Inflammatory macrophage treated with lipopolysaccharide for 1 hour (primary cell): ENCODE data around the gene ELP1.
A peak's percentile ranks its signal among the peaks of the same experiment; 100 is the strongest.
"Not testable (repeated sequence)": the region's sequence is repeated elsewhere in the genome, so short reads cannot be mapped to it uniquely, and the experiment has no call there.

ENCODE experiments used
- DNase-seq, 2 donors: peaks; one replicate each; pipeline ENCODE4 v3.0.0-alpha.2; 2020 to 2022

The ELP1 gene

DNA sequence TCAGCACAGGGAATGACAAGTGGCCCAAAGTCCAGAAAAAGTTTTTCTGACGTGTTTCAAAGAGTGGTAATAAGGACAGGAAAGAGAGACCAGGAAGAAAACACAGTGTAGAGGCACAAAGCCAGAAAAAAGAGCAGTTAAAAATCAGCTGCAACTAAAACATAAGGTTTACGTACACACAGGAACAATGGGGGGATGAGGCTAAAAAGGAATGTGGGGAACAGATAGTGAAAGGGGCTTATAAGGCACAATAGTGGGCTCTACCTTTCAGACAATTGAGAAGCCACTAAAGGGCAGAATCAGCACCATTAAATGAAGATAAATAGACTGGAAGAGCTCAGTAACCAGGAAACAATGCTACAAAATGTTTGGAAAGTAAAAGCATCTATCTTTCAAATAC lies 5.5 kb downstream of the ELP1 start:
- no peak for DNase-seq

DNA sequence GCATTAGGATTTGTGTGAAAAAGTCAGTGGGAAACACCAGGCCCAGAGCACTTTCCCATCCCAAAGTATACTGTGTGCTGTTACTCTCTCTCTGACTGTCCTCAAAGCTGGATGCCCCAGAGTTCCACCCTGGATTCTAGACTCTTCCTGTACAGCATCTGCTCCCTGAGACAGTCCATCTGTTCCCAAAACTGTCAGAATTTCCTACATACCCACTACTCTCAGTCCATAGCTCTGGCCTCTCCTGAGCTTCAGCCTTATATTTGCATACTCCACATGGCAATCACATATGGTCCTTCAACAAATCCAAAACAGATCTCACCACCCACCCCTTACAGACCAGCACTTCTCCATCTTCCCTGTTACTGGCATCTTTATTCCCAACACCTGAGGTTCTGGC lies 9.5 kb downstream of the ELP1 start:
- no peak for DNase-seq

DNA sequence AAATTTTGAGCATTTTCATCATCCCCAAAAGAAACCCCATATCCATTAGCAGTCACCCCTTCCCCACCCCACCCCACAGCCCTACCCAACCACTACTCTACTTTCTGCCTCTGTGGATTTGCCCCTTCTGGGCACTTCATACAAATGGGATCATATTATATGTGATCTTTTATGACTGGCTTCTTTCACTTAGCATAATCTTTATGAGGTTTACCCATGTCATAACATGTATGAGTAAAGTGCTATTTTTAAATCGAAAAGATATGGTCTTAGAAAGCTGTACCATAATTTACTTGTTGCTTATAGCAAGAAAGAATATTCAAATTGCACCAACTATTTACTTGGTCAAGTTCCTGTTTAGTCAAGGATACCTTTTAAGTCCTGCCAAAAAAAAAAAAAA lies 12.7 kb downstream of the ELP1 start:
- DNase-seq = no peak

DNA sequence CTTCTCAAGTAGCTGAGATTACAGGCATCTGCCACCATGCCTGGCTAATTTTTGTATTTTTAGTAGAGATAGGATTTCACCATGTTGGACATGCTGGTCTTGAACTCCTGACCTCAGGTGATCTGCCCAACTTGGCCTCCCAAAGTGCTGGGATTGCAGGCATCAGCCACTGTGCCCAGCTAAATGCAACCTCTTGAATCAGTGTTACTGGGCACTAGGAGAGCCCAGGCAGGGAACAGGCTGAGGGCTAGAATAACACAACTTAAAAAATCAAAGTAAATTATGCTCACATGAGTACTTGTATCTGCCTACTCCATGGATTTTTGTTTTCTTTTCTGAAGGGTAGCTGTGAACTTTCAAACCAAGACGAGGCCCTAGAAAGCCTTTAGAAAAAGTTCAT lies 13.5 kb downstream of the ELP1 start:
- DNase-seq = not testable (repeated sequence)

DNA sequence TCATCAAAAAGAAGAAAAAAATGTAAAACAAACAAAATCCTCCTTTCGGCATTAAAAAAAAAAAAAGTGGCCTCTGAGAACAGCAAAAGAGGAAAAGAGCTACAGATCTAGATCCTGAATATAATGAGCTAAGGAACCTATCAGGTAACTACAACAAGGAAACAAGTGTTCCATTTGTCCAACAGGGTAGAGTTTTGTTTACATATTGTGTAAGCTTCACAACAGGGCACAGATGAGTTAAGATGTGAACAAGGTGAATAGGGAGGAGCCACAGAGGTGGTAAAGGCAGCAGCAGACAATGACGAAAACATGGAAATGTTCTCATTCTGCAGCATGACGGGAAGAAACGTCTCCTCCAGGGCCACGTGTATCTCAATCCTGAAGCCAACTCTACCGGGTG lies 14.4 kb downstream of the ELP1 start:
- DNase-seq = no peak

DNA sequence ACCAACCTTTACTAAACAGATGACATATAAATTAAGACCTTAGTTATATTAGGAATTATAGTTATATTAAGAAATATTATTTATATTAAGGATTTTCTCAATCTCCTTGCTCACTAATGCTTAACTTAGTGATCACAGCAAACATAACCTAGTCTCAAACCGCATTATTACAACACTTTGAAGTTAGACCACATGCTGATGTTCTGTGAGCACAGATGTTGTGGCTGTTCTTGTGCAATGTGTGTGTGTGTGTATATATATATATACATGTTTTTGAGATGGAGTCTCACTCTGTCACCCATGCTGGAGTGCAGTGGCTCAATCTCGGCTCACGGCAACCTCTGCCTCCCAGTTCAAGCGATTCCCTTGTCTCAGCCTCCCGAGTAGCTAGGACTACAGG lies 20.5 kb downstream of the ELP1 start:
- DNase-seq = no peak

GRCh38 chr9:108911820-108912219 lies 22.1 kb downstream of the ELP1 start:
- DNase-seq = no peak

- DNase-seq = no peak
These were observed 23.0 kb downstream of the ELP1 start for GRCh38 chr9:108910914-108911313.

DNA sequence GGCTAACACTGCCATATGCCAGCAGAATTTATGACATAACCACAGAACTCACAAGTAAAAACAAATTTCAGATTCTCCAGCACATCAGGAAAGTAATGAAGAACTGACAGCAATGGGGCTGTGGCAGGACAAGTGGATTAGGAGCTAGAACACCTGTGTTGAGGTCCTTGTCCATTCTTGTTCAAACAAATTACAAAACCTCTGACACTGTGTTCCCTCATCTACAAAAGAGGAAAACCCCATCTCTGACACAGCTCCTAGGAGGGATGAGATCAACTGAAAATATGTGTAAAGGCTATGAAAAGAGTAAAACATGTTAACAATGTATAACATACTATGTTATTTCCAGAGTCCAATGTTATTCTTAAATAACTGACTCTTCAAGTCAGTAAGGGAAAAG lies 23.5 kb downstream of the ELP1 start:
- DNase-seq = no peak

DNA sequence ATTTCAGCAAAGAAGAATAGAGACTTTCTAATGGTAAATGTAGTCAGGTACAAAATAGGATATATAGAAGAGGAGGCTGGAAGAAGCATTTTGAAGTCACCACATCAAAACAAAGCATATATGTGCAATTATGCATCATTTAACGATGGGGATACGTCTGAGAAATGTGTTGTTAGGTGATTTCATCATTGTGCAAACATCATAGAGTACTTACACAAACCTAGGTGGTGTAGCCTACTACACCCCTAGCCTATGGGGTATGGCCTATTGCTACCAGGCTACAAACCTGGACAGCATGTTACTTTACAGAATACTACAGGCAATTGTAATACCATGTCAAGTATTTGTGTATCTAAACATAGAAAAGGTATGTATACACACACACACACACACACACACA lies 28.4 kb downstream of the ELP1 start:
- no peak for DNase-seq

DNA sequence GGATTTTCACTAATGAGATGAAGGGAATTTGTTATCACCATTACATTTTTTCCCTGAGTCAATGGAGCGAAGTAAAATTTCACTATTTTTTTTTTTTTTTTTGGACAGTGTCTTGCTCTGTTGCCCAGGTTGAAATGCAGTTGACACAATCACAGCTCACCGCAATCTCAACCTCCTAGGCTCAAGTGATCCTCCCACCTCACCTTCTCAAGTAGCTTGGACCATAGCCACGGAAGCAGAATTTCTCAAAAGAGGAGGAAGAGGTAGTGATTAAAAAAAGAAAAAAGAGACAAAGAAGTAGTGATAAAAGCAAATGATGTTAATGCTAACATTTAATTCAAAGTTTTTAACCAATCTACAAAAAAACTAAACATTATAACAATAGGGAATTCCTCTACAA lies 29.8 kb downstream of the ELP1 start:
- DNase-seq = no peak

DNA sequence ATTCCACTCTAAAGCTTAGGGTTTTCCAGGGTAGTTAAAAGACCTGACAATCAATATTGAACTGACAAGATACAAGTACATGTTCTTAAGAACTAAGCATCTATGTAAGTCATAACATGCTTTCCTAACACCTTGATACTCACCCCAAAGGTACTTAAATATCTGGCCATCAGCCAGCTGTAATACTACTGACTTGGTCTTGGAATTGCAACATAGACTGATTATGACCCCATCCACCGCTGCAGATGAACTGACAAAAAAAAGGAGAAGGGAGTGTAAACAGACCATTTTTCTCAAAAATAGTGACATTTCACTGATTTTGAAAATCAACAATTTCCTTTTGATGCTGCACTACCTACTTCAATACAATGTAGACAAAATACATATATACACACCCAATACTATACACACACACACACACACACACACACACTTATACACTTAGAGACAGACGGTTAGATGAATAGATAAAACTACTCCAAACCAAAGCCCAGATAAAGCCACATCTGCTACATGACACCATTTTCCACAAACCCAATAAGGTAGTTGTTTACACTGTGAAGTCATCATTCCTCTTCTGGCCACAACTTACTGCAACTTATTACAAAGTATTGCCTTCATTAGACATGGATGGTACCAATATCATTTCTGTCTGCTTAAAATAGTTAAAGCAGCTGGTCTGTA lies 30.4 kb downstream of the ELP1 start:
- no peak for DNase-seq

DNA sequence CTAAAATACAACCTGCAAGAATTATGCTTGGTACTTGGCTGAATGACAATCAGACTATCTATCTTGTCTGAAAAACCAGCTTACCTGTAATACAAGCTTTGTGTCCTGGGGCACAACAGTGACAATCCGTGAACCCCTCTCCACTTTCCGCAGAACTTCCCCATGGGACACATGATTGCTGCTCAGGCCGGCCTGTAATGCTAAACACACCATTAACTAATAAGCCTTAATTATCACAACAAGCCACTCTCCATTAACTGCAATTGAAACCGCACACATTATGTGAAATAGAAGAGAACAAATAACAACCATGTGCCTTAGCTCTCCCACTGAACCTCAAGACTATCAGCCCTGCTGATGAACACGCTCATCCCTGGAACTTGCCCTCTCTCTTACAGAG lies 33.7 kb downstream of the ELP1 start:
- no peak for DNase-seq

DNA sequence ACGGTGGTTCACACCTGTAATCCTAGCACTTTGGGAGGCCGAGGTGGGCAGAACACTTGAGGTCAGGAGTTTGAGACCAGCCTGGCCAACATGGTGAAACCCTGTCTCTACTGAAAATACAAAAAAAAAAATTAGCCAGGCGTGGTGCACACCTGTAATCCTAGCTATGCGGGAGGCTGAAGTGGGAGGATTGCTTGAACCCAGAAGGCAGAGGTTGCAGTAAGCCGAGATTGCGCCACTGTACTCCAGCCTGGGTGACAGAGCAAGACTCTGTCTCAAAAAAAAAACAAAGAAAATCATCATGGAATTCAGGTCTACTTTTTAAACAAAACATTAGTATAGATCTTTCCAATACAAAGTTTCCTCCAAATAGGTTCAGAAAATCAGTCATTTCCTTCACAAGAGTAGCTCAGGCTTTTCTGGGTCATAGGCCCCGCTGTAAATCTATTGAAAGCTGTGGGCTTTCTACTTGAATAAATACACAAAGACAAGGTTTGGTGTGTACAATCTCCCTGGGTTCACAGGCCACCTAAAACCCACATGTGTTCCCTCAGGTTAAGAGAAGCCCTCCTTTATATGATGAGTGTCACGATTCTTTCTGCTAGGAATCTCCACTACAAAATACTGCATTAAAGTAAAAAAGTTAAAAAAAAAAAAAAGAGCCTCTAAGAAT lies 34.8 kb downstream of the ELP1 start:
- DNase-seq = not testable (repeated sequence)

DNA sequence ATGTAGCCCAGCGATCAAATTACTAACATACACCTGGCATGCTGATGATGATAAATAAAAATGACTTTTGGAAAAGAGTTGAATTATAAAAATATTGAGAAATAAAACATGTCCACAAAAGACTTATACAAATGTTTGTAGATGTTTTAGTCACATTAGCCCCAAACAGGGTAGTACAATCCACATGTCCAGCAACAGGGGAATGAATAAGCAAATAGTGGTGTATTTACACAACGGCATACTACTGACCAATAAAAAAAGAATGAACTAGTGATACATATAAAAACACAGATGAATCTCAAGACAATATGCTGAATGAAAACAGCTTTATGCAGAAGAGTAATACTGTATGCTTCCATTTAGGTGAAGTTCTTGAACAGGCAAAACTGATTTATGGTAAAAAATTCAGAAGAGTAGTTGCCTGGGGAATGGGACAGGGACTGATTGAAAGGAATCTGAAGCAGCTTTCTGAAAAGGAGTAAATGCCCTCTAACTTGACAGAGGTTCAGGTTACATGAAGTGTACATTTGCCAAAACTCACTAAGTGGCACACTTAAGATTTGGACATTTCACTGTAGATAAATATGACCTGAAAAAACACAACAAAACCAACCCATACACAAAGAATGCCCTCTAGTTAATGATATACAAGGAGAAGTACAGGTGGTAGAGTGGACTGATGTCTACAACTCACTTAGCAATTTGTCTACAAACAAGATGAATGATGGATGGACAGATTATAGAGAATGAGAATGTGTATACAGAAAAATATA lies 36.4 kb downstream of the ELP1 start:
- DNase-seq = no peak

- DNase-seq = no peak
These were observed 39.5 kb downstream of the ELP1 start for GRCh38 chr9:108894225-108894997.

GRCh38 chr9:108889649-108890067 lies 44.3 kb downstream of the ELP1 start:
- DNase-seq = no peak

DNA sequence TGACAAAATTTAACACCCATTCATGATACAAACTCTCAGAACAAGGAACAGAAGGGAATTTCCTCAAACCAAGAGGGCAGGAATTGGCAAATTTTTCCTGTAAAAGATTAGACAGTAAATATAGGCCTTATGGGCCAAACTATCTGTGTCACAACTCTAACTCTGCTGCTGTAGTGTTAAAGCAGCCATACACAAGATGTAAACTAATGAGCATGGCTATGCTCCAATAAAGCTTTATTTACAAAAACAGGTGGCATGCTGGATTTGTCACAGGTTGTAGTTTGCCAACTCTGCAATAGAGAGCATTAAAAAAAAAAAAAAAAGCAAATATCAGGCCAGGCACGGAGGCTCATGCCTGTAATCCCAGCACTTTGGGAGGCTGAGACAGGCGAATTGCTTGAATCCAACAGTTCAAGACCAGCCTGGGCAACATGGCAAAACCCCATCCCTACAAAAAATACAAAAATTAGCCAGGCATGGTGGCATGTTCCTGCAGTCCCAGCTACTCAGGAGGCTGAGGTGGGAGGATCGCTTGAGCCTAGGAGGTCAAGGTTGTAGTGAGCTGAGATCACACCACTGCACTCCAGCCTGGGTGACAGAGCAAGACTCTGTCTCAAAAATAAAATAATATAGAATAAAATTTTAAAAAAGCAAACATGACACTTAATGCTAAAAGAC lies 47.2 kb downstream of the ELP1 start:
- not testable (repeated sequence) for DNase-seq

DNA sequence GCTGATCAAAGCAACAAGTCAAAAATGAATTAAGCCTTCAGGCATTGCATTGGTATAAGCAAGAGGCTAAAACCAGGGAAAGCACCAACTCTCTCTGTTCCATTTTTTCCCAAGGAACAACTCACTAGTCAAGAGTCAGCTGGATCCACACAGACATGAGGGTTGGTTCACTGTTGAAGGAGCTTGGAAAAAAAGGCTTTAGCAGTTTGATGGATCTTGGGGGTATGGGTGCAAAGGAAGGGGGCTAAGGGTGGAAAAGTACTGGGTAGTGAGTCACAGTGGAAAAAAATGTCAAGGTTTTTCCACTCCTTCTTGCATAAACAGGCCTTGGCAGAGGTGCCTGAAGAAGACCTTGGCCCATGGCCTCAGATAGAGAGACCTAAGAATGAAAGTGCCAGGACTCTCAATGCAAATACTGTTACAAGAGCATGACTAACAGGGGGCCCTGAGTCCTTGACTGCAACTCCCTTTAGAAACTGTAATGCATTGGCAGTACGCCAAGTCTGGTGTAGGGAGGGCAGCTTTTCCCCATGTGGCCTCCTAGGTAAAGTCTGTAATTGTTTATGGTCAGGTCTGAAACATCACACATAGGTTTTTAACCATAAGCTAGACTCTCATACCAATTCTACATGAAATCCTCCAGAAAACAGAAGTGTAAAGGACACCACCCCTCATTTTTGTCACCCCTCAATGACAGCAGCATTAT lies 48.1 kb downstream of the ELP1 start:
- DNase-seq = peak; percentile 0 to 14

GRCh38 chr9:108884701-108885100 lies 49.2 kb downstream of the ELP1 start:
- DNase-seq = no peak

DNA sequence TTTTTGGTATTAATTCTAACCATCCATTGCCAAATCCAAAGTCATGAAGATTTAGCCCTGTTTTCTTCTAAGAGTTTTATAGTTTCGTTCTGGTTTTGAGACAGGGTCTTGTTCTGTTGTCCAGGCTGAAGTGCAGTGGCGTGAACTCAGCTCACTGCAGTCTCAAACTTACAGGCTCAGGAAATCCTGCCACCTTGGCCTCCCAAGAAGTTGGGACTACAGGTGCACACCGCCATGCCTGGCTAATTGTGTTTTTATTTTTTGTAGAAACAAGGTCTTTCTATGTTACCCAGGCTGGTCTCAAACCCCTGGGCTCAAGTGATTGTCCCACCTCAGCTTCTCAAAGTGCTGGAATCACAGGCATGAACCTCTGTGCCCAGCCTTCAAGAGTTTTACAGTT lies 50.8 kb downstream of the ELP1 start:
- no peak for DNase-seq
